HG02623 (cell line): Measurements from ENCODE around the gene ANKRD11.
"Not testable (repeated sequence)": the region's sequence is repeated elsewhere in the genome, so short reads cannot be mapped to it uniquely, and the experiment has no call there.

Experiments used
- ATAC-seq: cut with Tn5 transposase; IDR thresholded peaks from one replicate; pipeline ENCODE4 v1.9.1; 2021; ENCODE audit warnings: moderate library complexity; ENCODE audit not compliant: unreplicated experiment

The ANKRD11 gene

DNA sequence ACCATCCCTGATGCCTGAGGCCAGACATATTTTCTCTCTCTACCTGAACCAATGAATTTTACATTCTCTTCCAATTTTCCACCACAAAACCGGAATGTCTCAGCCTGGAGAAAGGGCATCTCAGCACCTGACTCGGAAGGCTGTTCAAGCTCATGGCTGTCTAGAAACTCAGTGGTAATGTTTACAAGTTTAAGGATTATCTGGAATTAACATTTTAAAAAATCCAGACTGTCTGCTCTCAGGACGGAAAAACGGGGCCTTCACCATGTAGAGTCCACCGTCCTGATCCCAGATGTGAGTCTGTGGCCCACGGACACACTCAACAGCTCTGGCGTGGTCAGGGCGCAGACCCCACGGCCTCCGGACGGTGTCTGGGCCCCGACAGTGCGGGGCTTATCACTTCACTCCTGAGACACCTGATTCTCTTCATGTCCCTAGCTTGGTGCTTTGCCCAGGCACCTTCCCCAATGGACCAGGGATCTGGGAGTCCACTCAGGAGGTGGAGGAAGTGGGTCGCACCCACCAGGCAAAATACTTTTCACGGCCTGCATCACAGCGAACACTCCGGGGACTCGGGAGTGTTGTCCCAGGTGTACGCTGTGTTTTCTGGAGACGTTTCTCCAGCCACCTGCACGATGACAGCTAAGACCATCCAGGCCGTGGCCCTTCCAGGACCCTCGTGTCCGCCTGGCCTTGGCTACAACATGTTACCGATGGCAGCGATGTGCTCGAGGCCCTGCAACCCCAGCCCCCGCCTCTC lies 171.3 kb downstream of the ANKRD11 start:
- ATAC-seq: no peak

DNA sequence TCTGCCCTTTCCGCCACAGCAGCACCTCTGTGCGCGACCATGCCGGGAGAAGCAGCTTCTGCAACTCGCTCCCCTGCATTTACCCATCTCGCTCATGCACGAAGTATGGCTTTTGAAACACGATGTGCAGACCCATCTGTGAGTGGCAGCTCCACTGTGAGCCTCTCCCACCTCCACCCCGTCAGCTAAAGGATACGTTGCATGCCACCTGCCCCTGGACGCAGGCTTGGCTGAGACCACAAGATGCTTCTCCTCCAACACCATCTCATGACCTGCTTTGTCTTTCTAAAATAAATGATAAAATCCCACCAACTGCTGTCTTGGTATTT lies 172.0 kb downstream of the ANKRD11 start:
- no peak for ATAC-seq

DNA sequence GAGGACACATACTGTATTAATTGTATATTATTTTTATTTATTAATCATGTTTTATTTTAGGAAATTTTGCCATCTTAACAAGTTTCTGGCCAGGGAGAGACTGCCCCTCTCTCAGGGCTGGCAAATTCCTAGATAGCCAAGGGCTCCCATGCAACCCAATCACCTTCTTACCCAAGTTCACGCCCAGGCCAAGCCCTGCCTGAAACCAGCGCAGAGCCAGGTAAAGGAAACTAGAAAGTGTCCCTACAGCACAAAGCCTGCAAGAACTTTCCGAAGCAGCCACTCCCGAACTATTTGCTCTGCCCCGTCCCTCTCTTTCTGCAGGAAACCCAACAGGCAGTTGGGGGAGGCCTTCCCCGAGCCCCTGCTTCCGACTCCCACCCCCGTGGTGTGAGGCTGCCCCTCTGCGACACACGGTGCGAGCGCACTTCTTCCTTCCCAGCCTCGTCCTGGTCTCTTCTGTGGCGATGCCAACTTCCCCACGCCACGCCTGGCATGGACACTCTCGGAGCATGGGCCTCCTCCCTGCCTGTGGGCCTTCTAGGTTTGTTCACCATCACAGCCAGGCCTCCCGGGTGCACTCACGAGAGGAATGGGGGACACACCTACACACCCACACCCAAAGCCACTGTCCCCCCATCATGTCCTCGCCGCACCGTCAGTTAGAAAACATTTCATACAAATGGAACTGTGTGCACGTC lies 172.5 kb downstream of the ANKRD11 start:
- no peak for ATAC-seq

DNA sequence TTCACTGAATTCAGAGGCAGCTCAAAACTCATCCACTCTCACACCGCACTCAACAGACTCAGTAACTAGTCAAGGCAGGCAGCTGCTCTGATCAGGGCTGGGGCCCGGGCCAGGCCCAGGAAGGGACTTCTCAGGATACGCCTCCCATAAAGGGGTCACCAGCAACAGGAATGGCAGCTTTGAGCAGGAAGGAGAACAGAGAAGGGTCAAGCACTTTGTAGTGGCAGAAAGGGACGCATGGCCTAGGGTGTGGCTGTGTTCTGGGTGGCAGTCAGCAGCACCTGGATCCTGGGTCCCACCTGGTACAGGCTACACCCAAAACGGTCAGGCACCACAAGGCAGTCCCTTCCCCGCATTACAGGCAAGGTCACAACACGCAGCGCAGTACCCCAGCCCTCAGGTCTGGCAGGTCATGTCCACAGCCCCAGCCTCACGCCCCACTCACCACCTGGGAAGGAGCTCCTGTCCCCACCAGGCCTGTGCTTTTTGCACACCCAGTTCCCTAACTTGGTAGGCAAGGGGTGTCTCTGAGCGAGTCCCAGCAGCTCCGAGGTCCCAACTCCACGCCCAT lies 173.2 kb downstream of the ANKRD11 start:
- ATAC-seq: no peak

DNA sequence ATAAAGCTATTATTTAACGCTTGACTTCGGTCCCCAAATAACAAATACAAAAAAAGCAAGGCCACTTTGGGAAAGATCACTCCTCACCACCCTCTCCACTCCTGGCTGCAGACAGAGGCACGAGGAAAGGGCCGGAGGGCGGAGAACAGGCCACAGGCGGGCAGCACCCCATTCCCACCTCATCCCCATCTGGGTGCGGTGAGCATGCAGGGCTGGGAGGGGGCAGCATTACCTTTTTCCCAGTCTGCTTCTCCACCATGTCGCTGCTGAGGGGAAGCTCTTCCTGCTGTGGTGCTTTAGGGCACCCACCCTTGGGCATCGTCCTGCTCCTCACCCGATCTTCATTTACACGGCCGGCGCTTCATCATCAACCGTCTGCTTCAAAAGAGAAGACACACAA lies 173.7 kb downstream of the ANKRD11 start:
- no peak for ATAC-seq

DNA sequence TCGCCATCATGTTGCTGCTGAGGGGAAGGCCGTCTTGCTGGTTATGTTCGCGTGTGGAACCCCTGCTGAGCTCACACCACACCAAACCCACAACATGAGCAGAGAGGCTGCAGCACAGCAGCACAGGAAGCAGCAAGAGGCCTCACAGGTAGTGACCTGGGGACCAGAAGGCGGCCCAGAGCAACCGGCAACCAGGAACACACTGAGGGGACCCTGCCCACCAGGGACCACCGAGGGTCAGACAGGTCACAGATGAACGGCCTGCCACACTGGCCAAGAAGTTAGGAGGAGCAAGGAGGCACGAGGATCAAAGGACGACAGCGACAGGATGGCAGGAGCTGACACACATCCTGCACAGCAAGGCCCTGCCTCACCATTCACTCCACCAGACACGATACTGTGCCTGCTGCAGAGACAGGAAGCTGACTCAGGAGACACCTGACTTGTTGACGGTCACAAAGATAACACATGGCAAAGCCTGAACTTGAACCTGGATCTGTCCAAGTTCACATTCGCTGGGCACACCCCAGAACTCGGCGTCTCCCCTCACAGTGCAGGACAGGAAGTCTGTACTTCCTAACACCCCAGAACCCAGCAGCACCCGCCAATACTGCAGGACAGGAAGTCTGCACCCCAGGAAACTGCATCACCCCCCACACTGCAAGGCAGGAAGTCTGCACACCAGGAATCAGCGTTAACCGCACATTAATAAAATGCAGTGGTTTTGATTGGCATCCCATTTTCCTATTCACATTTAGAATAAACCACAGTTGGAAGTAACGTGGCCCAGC lies 174.4 kb downstream of the ANKRD11 start:
- no peak for ATAC-seq

DNA sequence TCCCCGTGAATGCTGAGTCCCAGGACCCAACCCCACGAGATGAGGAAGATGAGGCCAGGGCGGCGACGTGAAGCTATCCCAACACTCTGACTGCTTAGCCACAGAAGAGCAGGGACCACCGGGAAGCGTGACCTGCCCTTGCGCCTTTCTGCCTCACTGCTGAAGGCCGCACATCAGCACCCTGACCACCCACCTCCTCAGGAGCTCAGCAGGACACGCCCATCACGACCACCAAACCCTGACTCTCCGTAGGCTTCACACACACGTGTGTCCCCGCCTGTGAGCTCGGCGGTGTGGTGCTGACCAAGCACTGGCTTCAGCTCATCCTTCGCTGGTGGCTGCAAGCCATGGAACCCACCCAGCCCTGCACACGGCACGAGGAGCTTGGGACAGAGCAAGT lies 175.1 kb downstream of the ANKRD11 start:
- ATAC-seq: no peak

DNA sequence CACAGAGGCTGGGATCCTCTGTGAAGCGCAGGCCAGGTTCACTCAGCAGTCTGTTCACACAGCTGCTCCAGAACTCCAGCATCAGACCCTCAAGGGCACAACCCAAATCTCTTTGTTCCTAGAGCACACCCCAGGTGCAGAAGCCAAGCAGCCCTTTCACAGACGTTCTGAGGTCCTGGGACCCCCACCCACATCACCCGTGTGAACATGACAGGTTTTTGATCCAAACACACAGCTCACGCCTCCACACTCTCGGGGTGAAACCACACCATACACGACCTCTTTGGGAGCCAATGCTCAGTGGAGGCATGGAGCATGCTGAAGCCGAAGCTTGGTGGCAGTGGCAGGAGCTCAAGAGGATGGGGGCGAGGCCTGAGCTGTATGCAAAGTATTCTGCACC lies 175.5 kb downstream of the ANKRD11 start:
- no peak for ATAC-seq

DNA sequence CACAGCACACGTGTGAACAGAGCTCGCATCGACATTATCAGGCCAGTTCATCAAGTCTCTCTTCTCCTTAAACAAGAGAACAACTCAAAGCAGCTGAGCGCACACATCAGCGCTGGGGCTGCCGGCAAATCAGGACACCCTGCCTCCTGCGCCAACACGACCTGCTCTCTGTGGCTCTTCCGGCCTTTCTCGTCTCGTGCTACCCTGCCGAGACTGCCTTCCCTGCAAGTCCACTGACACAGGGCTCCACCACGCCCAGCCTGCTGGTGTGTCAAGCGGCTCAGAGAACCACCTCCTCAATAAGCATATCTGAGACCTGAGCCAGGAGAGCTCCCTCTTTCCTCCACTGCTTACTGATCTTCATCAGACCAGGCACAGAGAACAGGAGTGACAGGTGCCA lies 176.0 kb downstream of the ANKRD11 start:
- ATAC-seq: no peak

DNA sequence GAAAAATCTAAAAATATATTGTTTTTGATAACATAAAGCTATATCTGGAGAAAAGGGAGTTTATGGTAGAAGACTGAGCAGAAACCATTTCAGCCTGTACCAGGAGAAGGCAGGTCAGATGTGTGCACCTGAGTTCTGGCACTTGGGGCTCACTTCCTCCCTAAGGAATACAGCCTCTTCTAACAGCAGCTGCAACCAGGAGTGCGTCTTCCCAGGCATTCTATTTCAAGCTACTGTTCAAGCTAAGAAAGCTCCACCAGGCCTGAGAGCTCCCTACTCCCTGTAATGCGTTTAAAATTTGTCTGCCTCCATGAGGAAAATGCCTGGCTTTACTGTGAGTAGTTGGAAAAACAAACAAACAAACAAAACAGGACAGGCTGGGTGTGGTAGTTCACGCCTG lies 176.8 kb downstream of the ANKRD11 start:
- ATAC-seq: no peak

DNA sequence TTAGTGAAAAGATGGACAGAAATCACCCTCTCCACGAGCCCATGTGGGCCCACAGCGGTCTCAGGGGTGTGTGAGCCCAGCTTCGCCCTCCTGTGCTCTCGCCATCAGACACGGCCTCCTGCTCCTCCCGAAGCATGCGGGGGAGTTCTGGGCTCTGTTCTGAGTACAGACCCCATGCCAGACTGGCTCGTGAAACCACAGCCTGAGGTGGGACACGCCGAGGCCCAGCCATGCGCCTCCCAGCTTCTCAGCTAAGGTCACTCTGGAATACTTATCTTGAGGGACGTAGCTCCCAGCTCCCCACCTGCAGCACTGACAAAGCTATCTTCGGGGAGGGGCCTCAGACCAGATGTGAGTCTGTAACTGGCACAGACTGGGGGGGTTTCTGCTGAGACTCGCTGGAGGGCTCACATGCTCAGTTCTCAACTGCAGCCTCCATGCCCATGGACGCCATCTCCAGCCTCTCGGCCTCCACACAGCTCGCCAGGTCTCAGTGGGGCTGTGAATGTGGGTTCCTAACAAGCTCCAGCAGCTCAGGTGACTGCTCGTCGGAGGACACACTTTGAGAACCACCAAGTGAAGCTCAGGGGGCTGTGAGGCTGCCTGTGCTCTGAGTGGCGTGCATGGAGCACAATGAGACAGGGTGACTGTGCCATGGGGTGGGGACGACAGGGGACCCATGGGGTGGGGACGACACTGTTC lies 177.6 kb downstream of the ANKRD11 start:
- ATAC-seq: no peak

DNA sequence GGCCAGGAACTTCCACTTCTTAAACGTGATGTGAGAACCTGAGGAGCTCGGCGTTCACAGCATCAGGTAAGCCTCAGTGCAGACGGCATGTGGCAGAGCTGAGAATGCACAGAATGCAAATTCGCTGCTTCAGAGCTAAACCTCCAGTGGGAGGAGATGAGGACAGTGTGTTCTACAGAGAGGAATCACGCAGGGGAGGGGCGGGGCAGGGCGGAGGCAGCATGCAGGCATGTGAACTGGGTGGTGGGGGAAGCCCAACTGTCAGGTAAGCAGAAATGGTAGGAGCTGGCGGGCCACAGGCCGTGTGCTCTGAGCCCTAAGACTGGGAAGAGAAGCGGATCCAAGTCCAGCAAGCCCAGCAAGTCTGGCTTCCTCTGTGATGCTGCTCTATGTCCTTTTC lies 178.2 kb downstream of the ANKRD11 start:
- ATAC-seq: no peak

DNA sequence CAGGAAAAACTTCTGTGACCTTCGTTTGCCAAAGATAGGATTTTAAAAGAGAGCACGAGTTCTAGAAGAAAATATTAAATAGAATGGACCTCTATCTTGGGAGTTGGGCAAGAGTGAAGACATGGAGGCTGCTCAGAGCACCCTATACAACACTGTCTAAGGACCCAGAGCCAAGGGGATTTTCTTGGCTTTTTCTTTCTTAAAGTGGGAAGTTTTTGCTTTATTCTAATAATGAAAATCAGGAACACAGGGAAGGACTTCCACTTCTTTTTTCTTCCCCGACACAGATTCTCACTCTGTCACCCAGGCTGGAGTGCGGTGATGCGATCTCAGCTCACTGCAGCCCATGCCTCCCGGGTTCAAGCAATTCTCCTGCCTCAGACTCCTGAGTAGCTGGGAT lies 178.7 kb downstream of the ANKRD11 start:
- ATAC-seq: no peak

DNA sequence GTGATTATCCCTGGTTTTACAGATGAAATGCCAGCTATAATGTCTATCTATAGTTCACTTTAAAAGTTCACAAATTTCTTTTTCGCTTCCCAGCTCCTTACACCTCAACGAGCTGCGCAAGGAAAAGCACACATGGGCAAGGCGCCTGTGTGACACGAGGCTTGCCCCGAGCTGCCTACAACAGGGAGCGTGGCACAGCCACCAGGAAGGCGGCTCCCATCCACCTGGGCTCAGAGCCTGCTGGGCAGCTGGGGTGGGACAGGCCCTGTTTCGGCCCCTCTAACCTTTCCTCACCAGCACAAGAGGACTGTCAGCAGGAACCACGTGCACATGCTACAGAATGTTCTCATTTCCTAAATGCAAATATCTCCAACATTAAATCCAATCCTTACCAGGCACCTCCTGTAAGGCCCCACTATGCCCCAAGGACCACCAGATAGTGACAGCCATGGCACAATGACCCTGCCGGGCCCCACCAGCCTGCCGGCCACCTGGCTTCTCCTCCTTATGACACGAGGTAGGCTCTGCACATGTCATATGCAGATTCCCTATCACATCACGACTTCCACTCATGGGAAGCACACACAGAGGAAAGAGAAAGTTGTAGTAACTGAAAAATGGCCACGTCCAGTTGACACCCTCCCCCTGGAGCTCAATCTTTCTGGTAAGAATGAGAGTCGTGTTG lies 180.8 kb downstream of the ANKRD11 start:
- ATAC-seq: no peak

DNA sequence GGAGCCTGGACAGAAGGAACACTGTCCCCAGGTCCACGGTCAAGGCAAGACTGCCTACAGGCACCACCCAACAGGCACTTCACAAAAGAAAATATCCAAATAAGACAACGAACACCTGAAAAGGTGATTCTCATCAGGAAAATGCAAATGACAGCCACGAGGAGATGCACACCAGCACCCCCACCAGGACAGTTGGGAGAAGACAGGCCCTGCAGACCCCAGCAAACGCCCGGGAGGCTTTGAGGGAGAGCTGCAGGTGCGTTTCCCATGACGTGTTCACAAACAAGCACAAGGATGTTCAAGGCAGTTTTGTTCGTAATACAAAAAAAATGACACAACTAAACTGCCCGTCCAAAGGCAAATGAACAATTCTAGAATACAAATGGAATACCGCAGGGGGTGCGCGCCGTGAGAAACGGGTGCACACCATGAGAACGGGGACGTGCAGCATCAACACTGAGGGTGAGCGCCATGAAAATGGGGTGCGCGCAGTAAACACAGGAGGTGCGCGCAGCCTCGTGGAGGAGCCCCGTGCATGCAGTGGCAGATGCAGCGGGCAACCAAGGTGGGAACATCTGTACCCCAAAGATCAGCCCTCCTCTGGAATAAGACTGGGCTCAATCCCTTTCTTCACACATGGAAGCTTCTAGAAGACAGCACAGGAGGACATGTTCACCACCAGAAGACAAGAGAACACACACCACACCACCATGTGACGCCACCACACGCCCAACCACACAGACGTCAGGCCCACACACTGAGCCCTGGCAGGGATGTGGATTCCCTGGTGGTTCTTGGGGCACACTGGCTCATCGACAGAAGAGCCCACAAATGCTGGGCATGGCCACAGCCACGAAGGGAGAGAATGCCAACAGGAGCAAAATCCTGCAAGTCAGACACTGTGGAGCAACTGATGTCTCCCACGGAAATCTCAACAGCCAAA lies 181.7 kb downstream of the ANKRD11 start:
- ATAC-seq: no peak

DNA sequence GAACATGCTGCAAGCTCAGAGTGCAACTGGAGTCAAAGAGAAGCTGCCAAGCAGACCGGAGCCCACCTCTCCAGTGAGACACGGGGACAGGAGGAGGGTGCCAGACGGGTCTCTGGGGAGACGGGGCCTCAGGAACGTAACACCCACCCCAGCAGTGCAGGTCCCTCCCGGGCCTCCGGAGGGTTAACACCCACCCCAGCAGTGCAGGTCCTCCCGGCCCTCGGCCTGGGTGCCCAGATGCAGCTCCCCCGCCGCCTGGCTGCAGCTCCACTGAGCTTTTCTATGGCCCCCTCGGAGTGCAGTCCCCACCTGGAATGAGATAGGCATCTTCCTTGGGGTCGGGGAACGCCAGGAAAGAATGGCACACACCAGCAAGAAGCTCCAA lies 182.9 kb downstream of the ANKRD11 start:
- ATAC-seq: no peak

DNA sequence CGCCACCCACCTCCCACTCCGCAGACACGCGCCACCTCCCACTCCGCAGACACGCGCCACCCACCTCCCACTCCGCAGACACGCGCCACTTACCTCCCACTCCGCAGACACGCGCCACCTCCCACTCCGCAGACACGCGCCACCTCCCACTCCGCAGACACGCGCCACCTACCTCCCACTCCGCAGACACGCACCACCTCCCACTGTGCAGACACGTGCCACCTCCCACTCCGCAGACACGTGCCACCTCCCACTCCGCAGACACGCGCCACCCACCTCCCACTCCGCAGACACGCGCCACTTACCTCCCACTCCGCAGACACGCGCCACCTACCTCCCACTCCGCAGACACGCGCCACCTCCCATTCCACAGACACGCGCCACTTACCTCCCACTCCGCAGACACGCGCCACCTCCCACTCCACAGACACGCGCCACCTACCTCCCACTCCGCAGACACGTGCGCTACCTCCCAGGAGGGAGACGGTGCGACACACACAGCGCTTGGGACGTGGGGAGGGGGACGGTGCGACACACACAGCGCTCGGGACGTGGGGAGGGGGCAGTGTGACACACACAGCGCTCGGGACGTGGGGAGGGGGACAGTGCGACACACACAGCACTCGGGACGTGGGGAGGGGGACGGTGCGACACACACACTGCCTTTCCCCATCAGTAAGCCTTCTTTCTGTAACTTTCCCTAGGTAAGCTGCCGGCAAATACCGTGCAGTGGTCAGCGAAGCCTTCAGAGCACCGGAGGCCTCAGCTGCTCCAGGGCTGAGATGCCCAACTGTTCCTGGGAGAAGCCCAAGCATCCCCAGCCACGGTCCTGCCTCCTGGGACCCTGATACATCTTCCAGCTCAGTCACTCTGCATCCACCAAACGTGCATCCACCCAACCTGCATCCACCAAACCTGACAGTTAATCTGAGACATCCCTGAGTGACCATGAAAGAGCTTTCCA lies 183.6 kb downstream of the ANKRD11 start:
- not testable (repeated sequence) for ATAC-seq
